Fibroblast of lung (primary cell): Measurements from ENCODE around the gene OBSCN.
"Not testable (repeated sequence)": the region's sequence is repeated elsewhere in the genome, so short reads cannot be mapped to it uniquely, and the experiment has no call there.

Experiments
- CTCF ChIP-seq, 2 donors: IDR thresholded peaks in 1 of 2; conservative IDR thresholded peaks in 1 of 2; 1 replicate in 1 of 2; 2 replicates in 1 of 2; pipeline ENCODE4 v1.5.1; 2011 to 2012; ENCODE audit warnings: low read length in 2 of 2, control low read depth in 1 of 2, inconsistent platforms in 1 of 2, low read depth in 1 of 2, mild to moderate bottlenecking in 1 of 2
- EZH2 ChIP-seq: IDR thresholded peaks from 2 replicates; pipeline ENCODE4 v1.5.1; 2012; ENCODE audit warnings: low read length, control low read depth, mild to moderate bottlenecking; ENCODE audit errors: missing control alignments

- not testable (repeated sequence) for TF ChIP-seq CTCF (conservative IDR thresholded peaks at IDR 0.05 in 1 of 2, IDR thresholded peaks at IDR 0.05 in 1 of 2; ENCODE audit: low read depth in 1 of 2, low read length in 2 of 2); EZH2
Measured at GRCh38 chr1:228173528-228174481, 34.0 kb upstream of the OBSCN start.
